Measurements from ENCODE around the gene MSRB3. TPM values are rescaled to one million over a fixed set of nuclear protein-coding genes. Genes with fewer than 3 reads are reported as not detected.

Gene MSRB3
- total and polyA plus RNA-seq, 2 experiments from 2014 or later = 0.95 to 1.7 TPM

GRCh38 chr12:65463082-65463481, 184.6 kb downstream of the MSRB3 start:
- Histone ChIP-seq H3K4me2 (no peak overlapping the region), H3K79me2 (replicated peaks; ENCODE audit: insufficient read depth) (no peaks in the 10 kb centered on the region), H4K20me1 (replicated peaks; ENCODE audit: insufficient read depth) (no peaks in the 10 kb centered on the region), H3K36me3 (ENCODE audit: insufficient read depth) (no peaks in the 10 kb centered on the region), H3K27me3 (ENCODE audit: insufficient read depth) (no peaks in the 10 kb centered on the region), H3K9me2 (ENCODE audit: insufficient read depth) (no peaks in the 10 kb centered on the region), H3F3A (replicated peaks; ENCODE audit: low read depth) (no peaks in the 10 kb centered on the region), H3K4me1 (ENCODE audit: insufficient read depth) (no peaks in the 10 kb centered on the region), H2AFZ (no peak overlapping the region; the same call in 1 of the 2 replicates), H3K27ac (ENCODE audit: low read depth) (no peak overlapping the region), H3K4me3 (no peak overlapping the region)
- no peaks in the 10 kb centered on the region for H3K9me3 Mint-ChIP-seq
- DNase-seq (ENCODE audit: low spot score) = no peak
- no peak overlapping the region for H3K27ac Mint-ChIP-seq
- TF ChIP-seq ZNF331 (CRISPR knock-in tag; IDR thresholded peaks at IDR 0.05; ENCODE audit: low read depth) (no peak), CTCF (conservative IDR thresholded peaks at IDR 0.05; ENCODE audit: low read depth in 2 of 2) (no peak), EZH2phosphoT487 (IDR thresholded peaks at IDR 0.05; ENCODE audit: unreplicated experiment) (no peak), ZNF114 (CRISPR knock-in tag; IDR thresholded peaks at IDR 0.05) (no peak), POLR2AphosphoS5 (IDR thresholded peaks at IDR 0.05; ENCODE audit: low read depth) (no peak), REST (IDR thresholded peaks at IDR 0.05; ENCODE audit: unreplicated experiment) (no peak), CREB1 (CRISPR knock-in tag; IDR thresholded peaks at IDR 0.05; ENCODE audit: low read depth) (no peak), NANOG (IDR thresholded peaks at IDR 0.05; ENCODE audit: borderline replicate concordance) (no peak), JUNB (IDR thresholded peaks at IDR 0.05; ENCODE audit: unreplicated experiment) (no peak), EZH2 (IDR thresholded peaks at IDR 0.05; ENCODE audit: low read depth, unreplicated experiment) (no peak), STAT1 (IDR thresholded peaks at IDR 0.05; ENCODE audit: unreplicated experiment) (no peak)
- TF ChIP-seq, protein P1, sequence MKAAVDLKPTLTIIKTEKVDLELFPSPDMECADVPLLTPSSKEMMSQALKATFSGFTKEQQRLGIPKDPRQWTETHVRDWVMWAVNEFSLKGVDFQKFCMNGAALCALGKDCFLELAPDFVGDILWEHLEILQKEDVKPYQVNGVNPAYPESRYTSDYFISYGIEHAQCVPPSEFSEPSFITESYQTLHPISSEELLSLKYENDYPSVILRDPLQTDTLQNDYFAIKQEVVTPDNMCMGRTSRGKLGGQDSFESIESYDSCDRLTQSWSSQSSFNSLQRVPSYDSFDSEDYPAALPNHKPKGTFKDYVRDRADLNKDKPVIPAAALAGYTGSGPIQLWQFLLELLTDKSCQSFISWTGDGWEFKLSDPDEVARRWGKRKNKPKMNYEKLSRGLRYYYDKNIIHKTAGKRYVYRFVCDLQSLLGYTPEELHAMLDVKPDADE (IDR thresholded peaks at IDR 0.05) = no peak
- TF ChIP-seq, protein P2, sequence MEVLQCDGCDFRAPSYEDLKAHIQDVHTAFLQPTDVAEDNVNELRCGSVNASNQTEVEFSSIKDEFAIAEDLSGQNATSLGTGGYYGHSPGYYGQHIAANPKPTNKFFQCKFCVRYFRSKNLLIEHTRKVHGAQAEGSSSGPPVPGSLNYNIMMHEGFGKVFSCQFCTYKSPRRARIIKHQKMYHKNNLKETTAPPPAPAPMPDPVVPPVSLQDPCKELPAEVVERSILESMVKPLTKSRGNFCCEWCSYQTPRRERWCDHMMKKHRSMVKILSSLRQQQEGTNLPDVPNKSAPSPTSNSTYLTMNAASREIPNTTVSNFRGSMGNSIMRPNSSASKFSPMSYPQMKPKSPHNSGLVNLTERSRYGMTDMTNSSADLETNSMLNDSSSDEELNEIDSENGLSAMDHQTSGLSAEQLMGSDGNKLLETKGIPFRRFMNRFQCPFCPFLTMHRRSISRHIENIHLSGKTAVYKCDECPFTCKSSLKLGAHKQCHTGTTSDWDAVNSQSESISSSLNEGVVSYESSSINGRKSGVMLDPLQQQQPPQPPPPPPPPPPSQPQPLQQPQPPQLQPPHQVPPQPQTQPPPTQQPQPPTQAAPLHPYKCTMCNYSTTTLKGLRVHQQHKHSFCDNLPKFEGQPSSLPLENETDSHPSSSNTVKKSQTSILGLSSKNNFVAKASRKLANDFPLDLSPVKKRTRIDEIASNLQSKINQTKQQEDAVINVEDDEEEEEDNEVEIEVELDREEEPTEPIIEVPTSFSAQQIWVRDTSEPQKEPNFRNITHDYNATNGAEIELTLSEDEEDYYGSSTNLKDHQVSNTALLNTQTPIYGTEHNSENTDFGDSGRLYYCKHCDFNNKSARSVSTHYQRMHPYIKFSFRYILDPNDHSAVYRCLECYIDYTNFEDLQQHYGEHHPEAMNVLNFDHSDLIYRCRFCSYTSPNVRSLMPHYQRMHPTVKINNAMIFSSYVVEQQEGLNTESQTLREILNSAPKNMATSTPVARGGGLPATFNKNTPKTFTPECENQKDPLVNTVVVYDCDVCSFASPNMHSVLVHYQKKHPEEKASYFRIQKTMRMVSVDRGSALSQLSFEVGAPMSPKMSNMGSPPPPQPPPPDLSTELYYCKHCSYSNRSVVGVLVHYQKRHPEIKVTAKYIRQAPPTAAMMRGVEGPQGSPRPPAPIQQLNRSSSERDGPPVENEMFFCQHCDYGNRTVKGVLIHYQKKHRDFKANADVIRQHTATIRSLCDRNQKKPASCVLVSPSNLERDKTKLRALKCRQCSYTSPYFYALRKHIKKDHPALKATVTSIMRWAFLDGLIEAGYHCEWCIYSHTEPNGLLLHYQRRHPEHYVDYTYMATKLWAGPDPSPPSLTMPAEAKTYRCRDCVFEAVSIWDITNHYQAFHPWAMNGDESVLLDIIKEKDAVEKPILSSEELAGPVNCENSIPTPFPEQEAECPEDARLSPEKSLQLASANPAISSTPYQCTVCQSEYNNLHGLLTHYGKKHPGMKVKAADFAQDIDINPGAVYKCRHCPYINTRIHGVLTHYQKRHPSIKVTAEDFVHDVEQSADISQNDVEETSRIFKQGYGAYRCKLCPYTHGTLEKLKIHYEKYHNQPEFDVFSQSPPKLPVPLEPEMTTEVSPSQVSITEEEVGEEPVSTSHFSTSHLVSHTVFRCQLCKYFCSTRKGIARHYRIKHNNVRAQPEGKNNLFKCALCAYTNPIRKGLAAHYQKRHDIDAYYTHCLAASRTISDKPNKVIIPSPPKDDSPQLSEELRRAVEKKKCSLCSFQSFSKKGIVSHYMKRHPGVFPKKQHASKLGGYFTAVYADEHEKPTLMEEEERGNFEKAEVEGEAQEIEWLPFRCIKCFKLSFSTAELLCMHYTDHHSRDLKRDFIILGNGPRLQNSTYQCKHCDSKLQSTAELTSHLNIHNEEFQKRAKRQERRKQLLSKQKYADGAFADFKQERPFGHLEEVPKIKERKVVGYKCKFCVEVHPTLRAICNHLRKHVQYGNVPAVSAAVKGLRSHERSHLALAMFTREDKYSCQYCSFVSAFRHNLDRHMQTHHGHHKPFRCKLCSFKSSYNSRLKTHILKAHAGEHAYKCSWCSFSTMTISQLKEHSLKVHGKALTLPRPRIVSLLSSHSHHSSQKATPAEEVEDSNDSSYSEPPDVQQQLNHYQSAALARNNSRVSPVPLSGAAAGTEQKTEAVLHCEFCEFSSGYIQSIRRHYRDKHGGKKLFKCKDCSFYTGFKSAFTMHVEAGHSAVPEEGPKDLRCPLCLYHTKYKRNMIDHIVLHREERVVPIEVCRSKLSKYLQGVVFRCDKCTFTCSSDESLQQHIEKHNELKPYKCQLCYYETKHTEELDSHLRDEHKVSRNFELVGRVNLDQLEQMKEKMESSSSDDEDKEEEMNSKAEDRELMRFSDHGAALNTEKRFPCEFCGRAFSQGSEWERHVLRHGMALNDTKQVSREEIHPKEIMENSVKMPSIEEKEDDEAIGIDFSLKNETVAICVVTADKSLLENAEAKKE (CRISPR knock-in tag; IDR thresholded peaks at IDR 0.05) = no peak
- H3K36me3 Mint-ChIP-seq (ENCODE audit: low read depth) = no peaks in the 10 kb centered on the region
- no peak for ATAC-seq
- no peaks in the 10 kb centered on the region; the same call in 2 of the 3 replicates for H3K4me1 Mint-ChIP-seq
- no peaks in the 10 kb centered on the region for H3K27me3 Mint-ChIP-seq (ENCODE audit: insufficient read depth, low read depth, poor library complexity)
- no peak overlapping the region for H3K4me3 Mint-ChIP-seq
